ENCODE measurements around the gene ARHGEF28.

ARHGEF28 gene

GRCh38 chr5:73619606-73620333, 6.2 kb upstream of the ARHGEF28 start:
- no peak for FAIRE-seq

- FAIRE-seq: no peak
Observed at GRCh38 chr5:73620334-73620687, 5.7 kb upstream of the ARHGEF28 start.

DNA sequence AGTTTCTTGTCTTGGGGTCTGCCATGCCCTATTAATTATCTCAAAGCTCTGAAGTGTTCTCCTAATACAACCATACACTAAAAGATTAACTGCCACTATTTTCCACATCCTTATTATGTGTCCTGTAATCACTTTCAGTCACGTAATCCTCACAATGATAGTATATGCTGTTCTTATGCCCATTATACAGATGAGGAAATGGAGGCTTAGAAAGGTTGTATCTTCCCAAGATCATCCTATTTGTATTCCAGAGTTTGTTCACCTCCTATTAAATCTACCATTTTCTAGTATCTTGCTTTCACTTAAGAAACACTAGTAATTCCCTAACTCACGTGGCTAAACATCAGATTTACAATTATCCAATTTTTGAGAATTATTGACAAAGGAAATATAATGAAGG, 2.9 kb upstream of the ARHGEF28 start:
- no peak for FAIRE-seq

GRCh38 chr5:73623901-73624404, 2.0 kb upstream of the ARHGEF28 start:
- no peak for FAIRE-seq

DNA sequence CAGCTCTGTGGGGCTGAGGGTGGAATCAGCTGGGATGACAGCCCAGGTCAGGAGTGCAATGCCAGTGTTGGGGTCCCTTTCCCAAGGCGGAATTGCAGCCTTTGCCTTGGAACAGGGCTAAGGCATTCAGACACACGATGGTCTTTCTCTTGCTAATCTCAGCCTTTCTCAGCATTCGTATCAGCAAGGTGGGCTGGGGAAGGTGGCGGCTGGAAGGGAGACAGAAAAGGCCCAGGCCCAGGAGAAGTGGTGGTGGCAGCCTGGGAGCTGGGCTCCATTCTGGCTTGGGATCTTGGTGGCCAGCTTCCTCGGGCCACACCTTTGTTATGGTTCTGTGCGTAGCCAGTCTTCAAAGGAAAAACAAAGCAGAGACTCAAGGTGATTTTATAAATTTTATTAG, 1.1 kb upstream of the ARHGEF28 start:
- FAIRE-seq: no peak

GRCh38 chr5:73625372-73625943, 538 bp upstream of the ARHGEF28 start:
- no peak for FAIRE-seq

DNA sequence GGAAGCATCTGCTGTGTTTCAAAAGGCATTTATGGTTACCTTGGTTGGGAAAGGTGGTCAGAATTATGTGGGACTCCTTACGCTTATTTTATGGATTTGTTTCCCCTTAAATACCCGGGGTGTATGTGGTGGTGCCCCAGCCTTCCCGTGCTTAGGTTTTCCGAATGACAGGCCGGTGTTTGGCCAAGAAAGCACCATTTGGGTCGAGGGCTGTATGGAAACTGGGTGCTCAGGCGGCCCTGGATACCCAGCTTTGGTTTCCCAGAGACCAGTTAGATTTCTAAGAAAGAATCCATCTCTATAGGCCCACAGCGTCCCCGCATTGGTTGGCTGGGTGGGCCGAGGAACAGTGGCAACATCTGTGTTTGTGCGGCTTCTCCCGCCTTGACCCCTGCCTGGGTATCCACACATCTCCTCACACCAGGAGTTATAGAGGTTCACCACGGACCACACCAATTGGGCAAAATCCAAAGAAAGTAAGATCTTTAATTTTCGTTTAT, 868 bp downstream of the ARHGEF28 start:
- FAIRE-seq: no peak

DNA sequence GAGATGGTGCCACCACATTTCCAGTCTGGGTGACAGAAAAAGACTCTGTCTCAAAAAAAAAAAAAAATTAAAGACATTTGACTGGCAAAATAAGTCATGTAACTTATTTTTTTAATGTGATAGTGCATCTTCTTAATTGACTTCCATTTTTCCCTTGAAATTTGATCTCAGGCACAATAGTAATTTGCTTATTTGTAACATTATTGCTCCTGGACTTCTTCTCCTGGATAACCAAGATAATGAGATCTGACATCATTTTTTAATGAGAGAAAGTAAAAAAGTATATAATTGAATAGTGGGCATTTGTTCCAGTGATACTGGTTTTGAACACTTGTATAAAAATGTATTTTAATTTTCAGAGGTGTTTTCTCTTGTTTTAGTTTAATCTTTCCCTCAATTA, 3.5 kb downstream of the ARHGEF28 start:
- FAIRE-seq: no peak

DNA sequence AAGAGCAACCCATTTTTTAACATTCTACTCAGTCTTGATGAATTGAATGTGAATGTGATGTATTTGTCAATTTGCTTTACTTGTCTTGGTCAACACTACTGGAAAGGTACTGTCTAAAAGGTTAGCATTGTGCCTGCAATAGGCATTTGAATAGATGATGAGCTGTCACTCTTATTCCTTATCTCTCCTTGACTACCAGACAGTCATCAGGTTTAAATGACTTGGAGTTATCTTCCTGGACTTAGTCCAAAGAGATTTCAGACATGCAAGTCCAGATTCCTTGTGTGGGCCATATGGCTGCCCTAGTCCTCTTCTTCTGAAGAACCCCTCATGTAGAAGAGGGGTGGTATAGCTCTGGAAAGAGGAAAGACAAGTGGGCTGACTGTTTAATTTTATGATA, 4.8 kb downstream of the ARHGEF28 start:
- FAIRE-seq: no peak

DNA sequence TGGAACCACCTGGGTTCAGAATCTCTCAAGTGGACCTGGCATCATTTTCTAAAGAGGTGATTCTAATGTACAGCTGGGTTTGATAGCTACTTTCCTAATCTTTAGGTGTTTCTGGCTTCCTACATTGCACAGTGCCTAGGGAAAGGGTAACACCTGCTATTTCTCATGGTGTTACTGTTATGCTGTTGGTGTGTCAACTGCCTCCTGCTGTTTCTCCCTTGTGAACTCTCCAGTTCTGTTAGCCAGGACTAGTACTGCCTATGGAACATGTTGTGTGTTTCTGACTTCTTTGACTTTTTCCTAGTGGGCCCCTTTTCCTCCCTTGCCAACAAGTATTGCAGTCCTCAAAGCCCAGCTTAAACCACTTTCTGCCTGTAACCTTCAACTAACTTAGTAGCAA, 5.5 kb downstream of the ARHGEF28 start:
- no peak for FAIRE-seq

- no peak for FAIRE-seq
Observed at GRCh38 chr5:73633060-73633459, 7.1 kb downstream of the ARHGEF28 start.

- no peak for FAIRE-seq
Observed at GRCh38 chr5:73636408-73636807, 10.4 kb downstream of the ARHGEF28 start.

DNA sequence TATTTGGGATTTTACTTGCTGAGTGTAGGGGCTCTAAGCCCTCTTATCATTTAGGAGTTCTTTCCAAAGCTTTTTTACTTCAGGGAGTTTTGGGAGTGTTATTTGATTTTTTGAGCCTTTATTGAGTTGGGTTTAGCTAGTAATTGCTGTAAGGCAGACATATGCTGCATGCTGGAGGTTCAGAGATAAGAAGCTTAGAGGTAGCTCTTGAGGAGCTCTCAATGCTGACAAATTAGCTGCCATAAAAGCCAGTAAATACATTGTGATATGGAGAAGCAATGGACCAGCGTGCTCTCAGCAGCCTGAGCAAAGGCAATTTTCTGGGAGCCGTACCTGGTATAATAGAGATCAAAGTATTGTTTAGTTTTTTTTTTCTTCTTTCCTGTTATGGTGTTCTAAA, 11.6 kb downstream of the ARHGEF28 start:
- no peak for FAIRE-seq

DNA sequence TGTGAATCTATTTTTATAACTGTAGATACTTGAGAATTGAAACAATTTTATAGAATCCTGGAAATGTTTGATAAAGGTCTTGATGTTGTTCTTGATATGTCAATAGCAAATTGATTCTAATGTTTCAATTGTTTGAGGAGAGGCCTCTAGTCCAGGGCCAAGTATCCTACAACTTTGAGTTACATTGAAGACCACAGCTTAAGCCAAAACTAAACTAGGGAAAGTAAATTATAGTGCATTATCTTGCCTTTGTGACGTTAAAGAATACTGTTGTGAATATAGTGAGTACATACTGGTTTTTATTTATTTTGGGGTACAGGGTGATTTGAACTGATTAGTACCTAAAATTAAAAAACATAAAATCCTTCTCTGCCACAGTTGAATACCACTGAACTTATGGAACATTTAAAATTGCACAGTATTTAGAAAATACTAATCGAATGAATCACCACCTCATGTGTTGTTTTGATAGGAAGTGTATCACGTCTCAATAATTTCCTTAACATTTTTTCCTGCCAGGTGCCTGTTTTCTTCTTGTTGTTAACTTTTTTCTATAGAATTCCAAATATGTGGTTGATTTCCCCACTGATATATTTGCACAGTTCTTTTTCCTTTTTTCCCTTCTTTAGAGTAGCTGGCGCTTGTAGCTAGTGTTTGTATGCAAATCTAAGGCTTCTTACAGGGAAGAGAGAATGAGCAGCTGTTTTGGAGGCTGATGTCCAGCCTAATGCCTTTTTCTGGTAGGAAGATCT, 12.5 kb downstream of the ARHGEF28 start:
- no peak for FAIRE-seq

GRCh38 chr5:73640861-73641320, 14.9 kb downstream of the ARHGEF28 start:
- no peak for FAIRE-seq

- no peak for FAIRE-seq
Observed at GRCh38 chr5:73641811-73642210, 15.8 kb downstream of the ARHGEF28 start.

GRCh38 chr5:73642344-73642743, 16.3 kb downstream of the ARHGEF28 start:
- no peak for FAIRE-seq

- no peak for FAIRE-seq
Observed at GRCh38 chr5:73644385-73644963, 18.5 kb downstream of the ARHGEF28 start.

DNA sequence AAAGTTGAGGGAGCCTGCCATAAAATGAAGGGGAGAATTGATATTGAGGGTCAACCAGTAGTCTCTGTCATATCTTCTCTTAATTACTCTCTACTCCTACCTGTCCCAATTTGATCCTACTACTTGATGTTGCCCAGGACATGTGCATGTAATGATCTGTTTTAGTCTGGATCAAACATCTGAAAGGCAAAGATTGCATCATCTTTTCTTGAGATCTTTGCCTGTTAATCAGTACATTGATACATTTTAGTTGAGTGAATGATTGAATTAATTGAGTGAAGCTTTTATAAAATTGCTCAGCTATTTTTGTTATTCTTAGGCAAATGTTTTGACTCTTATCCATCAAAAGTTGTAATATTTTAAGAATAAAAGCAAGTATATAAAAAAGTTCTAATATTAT, 21.7 kb downstream of the ARHGEF28 start:
- no peak for FAIRE-seq

- no peak for FAIRE-seq
Observed at GRCh38 chr5:73648515-73648914, 22.5 kb downstream of the ARHGEF28 start.

GRCh38 chr5:73649926-73650325, 23.9 kb downstream of the ARHGEF28 start:
- no peak for FAIRE-seq

- FAIRE-seq: no peak
Observed at GRCh38 chr5:73652391-73652790, 26.4 kb downstream of the ARHGEF28 start.

DNA sequence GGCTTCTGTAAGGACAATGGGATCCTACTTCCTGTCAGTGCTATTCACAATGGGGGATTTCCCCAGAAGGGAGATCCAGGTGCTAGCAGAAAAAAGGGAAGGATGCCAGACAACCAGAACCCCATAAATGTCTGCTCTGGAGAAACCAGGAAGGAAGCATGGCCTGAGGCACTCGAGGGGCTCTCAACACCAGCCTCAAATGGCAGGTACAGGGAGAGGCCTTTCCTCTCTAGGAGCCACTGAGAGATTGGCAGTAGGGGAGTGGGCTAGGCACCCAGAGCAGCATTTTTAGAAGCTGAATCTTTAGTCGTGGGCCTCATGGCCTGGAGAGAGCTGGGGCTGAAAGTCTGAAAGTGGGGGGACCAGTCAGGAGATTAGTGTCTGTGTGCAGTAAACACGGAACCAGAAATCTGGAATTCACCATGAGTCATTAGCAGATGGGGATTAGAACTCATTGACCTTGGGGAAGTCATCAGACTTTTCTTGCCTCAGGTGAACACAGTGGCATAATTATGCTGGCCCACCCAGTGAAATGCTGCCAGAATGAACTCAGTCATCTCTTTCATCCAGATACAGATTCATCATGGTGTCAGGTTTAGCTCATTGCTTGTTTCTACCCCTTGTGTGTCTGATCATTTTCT, 28.3 kb downstream of the ARHGEF28 start:
- FAIRE-seq: no peak

All from A204.1 (cell line).